Retinal pigment epithelial cell (primary cell): ENCODE results near the gene GTPBP1.

Experiments
- DNase-seq: peaks from one replicate; pipeline ENCODE4 v3.0.0-alpha.2; 2010; ENCODE audit warnings: low read depth
- H3K4me3 ChIP-seq: 2 replicates; pipeline ENCODE4 v1.5.1; 2011; ENCODE audit warnings: mild to moderate bottlenecking, low read length, control low read depth, moderate library complexity
- TF ChIP-seq, protein P1 (sequence below): conservative IDR thresholded peaks from 2 replicates; pipeline ENCODE4 v1.5.1; 2011; ENCODE audit warnings: low read depth, low read length, control low read depth, inconsistent platforms

The GTPBP1 gene

DNA sequence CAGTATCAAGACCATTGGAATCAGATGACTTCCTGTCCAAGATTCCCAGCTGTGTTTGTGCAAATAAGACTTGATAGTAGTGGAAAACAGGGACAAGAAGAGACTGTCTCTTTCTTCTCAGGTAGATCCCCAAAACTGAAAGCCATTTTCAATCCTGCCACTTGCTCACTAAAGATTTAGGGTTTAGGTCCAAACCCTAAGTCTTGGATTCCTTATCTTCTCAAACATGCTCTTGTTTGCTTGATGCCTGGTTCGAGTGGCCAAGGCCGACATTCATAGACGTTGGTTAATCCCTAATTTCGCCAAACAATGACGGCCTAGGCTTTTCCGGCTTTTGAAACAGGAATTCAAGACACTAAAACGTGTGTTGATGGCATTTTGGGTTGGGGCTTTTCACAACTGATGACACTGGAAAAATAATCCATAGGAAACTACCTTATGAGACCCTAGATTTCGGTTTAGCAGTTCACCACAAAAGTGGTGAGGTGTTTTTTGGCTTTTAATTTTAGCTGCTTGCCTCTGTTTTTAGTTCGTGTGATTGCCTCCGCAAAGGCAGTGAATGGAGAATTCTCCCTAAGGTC is 1.0 kb upstream of the GTPBP1 start:
- DNase-seq = no peak
- H3K4me3 ChIP-seq = peak overlapping the region; percentile 49
- TF ChIP-seq, protein P1, sequence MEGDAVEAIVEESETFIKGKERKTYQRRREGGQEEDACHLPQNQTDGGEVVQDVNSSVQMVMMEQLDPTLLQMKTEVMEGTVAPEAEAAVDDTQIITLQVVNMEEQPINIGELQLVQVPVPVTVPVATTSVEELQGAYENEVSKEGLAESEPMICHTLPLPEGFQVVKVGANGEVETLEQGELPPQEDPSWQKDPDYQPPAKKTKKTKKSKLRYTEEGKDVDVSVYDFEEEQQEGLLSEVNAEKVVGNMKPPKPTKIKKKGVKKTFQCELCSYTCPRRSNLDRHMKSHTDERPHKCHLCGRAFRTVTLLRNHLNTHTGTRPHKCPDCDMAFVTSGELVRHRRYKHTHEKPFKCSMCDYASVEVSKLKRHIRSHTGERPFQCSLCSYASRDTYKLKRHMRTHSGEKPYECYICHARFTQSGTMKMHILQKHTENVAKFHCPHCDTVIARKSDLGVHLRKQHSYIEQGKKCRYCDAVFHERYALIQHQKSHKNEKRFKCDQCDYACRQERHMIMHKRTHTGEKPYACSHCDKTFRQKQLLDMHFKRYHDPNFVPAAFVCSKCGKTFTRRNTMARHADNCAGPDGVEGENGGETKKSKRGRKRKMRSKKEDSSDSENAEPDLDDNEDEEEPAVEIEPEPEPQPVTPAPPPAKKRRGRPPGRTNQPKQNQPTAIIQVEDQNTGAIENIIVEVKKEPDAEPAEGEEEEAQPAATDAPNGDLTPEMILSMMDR = no peak

DNA sequence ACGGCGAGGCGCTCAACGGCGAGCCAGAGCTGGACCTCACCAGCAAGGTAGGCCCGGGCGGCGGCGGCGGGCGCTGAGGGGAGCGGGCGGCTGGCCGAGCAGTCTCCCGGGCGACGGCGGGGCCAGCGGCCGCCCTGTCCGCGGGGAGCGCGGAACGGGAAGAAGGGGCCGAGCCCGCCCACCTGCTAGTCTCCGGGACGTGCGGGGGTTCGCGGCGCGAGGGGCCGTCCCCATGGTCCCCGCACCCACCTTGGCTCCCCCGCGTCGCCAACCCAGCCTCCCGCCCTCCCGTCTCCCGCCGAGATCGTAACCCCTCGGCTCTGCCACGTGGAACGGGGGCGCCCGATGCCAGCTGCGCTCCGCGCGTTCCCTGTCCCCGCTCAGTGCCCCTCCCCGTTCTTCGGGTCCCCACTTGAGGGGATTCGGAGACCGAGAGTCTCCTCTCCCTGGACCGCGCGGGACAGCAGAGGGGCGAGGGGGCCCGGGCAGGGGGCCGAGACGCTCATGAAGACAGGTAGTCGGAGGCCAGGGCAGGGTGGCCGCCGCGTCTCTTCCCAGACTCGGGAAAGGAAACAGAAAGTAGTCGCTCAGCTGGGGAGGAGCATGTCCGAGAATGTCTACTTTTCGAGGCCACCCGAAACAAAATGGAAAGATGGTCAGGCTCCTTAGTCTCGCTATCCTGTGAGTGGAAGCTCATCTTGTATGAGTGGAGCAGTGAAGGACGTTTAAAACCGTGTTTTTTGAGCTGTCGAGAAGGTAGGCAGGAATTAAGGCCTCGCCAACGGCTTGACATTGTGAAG is 557 bp downstream of the GTPBP1 start:
- peak overlapping the region; percentile 70 for H3K4me3 ChIP-seq
- DNase-seq = no peak
- TF ChIP-seq, protein P1 = no peak

DNA sequence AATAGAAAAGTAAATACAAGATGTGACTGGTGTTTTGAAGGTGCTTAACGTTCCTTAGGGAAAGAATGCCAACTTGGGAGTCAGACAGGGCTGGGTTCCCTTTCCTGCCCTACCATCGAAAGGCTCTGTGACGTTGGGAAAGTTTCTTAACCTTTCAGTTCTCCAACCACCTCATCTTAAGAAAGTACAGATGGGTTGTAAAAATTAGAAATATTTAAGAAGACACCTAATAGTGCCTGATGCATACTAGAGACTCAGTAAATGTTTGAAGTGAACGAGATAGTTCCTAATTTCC is 1.1 kb downstream of the GTPBP1 start:
- H3K4me3 ChIP-seq = peak overlapping the region; percentile 70
- DNase-seq = no peak
- TF ChIP-seq, protein P1 = no peak

DNA sequence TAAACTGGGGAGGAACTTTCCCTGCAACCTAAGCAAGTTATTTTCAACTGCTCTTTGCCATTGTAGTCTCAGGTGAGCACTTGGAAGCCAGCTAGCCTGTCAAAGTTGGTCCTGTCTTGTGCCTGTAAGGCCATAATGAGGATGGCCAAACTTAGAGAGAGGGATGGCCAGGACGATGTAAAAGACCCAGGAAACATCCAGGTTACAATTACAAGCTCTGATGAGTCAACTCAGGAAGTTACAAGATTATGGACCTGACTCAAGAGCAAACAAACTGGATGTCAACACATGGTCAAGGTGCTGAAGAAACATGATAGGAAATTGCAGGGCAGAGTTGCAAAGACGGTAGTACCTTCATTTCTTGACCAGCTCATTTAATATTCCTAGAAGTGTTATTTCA is 1.6 kb downstream of the GTPBP1 start:
- TF ChIP-seq, protein P1 = no peak
- no peak for DNase-seq
- H3K4me3 ChIP-seq = peak overlapping the region; percentile 70

DNA sequence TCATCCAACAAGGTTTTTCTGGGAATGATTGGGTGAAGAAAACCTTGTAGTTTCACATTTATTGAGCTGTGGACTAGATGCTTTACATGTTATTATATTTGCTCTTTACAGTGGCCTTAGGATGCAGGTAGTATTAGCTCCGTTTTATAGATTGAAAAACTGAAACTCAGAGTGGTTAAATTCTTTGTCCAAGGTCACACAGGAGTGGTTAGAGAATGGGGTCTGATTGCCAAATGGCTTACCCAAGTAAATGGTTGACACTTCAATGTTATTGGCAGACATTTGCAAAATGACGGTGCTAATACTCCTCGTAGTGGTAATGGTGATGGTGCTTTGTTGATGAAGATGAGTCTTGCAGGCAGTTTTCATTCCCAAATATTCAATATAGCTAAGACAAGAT is 2.2 kb downstream of the GTPBP1 start:
- DNase-seq = no peak
- TF ChIP-seq, protein P1 = no peak
- H3K4me3 ChIP-seq = no peak overlapping the region

DNA sequence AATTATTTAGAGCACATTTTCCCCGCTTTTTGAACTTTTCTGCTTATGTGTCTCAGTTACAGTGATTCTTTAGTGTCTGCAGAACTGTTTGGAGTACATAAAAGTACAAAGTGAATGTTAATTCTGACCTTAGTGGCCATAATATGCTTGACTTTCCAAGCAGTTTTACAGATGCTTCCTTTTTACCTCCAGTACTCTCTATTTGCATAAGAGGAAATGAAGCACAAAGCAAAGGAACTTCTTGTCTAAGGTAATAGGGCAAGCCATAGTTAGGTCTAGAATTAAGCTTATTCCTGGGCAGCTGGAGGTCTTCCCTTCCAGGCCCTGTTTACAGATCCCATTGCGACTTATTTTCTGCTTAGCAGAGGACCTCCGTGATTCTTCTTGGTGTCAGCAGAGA is 3.6 kb downstream of the GTPBP1 start:
- H3K4me3 ChIP-seq = no peak overlapping the region
- TF ChIP-seq, protein P1 = no peak
- no peak for DNase-seq

DNA sequence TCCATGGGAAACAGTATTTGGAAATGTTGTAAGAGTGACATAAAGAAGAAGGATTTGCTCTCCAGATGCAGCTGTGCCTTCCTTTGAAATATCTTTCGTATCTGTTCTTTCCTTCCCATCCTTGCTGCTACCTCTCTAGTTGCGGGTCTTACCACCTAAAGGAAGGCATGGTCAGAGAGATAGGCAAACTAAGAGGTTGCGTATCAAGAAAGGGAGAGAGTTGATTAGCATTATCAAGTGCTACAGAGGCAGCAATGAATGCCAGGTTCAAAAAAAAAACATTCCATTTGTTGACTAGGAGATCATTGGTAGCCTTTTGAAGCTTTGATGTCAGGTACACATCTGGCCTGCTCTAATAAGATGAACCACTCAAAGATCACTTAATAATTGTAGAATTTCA is 4.6 kb downstream of the GTPBP1 start:
- TF ChIP-seq, protein P1 = no peak
- no peak for DNase-seq
- H3K4me3 ChIP-seq = no peak overlapping the region
